ENCODE results near the gene PSMD6.

DNA sequence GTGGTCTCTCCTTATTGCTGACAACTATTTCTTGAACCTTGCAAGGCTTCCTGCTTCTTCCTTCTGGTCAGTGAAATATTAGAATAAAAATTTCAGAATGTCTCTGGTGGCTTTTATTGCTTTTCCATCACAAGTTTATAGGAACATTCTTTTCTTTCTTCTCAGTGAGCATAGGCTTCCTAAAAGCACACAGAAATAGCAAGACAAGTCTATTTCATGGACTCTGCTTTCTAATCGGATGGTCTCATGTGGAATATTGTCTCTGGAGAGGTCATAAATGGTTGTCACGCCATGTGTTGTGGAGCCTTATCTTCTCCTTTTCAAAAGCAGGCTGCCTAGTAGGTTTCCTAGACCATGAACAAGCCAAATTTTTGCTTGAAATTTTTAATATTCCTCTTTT lies 9.8 kb upstream of the PSMD6 start:
- no peak for TF ChIP-seq POLR2A (IDR thresholded peaks at IDR 0.05)
- TF ChIP-seq, protein P1, sequence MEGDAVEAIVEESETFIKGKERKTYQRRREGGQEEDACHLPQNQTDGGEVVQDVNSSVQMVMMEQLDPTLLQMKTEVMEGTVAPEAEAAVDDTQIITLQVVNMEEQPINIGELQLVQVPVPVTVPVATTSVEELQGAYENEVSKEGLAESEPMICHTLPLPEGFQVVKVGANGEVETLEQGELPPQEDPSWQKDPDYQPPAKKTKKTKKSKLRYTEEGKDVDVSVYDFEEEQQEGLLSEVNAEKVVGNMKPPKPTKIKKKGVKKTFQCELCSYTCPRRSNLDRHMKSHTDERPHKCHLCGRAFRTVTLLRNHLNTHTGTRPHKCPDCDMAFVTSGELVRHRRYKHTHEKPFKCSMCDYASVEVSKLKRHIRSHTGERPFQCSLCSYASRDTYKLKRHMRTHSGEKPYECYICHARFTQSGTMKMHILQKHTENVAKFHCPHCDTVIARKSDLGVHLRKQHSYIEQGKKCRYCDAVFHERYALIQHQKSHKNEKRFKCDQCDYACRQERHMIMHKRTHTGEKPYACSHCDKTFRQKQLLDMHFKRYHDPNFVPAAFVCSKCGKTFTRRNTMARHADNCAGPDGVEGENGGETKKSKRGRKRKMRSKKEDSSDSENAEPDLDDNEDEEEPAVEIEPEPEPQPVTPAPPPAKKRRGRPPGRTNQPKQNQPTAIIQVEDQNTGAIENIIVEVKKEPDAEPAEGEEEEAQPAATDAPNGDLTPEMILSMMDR (IDR thresholded peaks at IDR 0.05) = no peak

Data from Peyer's patch (tissue), 4 donors.